Head of caudate nucleus (tissue), 42 donors: ENCODE data around the gene CACNB4.
"Not testable (repeated sequence)": the region's sequence is repeated elsewhere in the genome, so short reads cannot be mapped to it uniquely, and the experiment has no call there.

Experiments used
- DNase-seq, 42 donors: peaks; one replicate each; pipeline versions ENCODE4 v3.0.0 to v3.0.0-alpha.2; 2020 to 2021; ENCODE audit warnings: mixed read lengths in 7 of 42
- intact Hi-C: fragments of 100-400 bp; cut with DNase I; formaldehyde crosslinking; loops from one replicate; pipeline ENCODE4 v1.15.0; 2022

Gene CACNB4

DNA sequence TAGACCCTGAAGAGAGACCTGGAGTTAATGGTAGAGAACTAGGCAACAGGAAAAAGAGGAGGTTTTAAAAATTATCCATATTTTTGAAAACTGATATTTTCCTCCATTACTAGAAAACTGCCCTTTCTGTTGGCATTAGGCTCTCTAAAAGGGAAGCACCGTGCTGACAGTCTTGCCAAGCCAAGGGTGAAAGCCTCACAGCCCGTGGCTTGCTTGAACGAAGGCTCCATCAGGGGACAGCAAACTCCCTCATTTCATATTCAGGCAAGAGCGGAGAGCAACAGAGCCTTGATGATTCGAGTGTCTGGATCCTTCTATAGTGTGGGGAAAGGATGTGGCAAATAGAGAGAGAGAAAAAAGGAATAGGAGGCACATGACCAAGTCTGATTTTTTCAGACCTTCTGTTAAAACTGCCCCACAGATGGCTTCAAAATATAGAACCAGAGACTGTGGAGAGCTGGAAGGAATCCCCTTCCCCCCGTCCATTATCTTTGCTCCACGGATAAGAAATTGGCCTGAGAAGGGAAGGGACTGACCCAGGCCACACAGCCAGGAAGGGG, 67.0 kb downstream of the CACNB4 start:
- DNase-seq: peak in 1 of 42 donors; percentile 10
- intact Hi-C loops: no loop called here

GRCh38 chr2:152030596-152031328, 68.1 kb downstream of the CACNB4 start:
- intact Hi-C loops, DNase-seq: not testable (repeated sequence)

GRCh38 chr2:152028182-152028862, 70.5 kb downstream of the CACNB4 start:
- DNase-seq: peak in 7 of 42 donors; percentile 30 to 62 (median 47)
- intact Hi-C loops: no loop called here

GRCh38 chr2:152025678-152026287, 73.1 kb downstream of the CACNB4 start:
- intact Hi-C loops: no loop called here
- DNase-seq: peak; percentile 72 to 94 (median 87)

- DNase-seq: no peak
- intact Hi-C loops: no loop called here
Measured at GRCh38 chr2:152024477-152024876, 74.4 kb downstream of the CACNB4 start.

DNA sequence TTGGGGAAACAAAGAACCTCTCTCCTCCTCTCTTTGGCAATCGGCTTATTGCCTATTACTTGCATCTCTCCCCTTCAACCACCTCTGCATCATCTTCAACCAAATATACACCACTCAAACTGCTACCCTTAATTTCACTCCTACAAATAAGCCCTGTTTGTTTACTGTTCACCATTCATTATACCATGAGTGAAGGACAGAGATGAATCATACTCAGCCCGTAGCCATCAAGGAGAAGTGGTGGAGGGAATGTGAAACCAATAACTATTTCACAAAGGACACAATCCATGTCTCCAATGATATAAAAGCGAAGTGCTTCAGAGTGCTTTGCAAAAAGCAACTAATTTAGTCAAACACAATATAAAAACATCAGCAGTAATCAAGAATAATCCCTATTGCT, 76.8 kb downstream of the CACNB4 start:
- intact Hi-C loops: no loop called here
- DNase-seq: no peak

DNA sequence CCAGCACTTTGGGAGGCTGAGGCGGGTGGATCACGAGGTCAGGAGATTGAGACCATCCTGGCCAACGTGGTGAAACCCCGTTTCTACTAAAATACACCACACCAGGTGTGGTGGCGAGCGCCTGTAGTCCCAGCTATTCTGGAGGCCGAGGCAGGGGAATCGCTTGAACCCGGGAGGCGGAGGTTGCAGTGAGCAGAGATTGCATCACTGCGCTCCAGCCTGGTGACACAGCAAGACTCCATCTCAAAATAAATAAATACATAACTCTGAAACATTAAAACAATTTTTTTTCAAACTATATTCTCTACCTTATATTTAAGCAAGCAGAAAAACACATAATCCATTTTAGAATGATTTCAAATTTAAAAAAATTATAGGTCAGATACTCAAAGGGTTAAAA, 77.8 kb downstream of the CACNB4 start:
- intact Hi-C loops, DNase-seq: not testable (repeated sequence)

GRCh38 chr2:152019732-152020131, 79.1 kb downstream of the CACNB4 start:
- intact Hi-C loops: no loop called here
- DNase-seq: no peak

DNA sequence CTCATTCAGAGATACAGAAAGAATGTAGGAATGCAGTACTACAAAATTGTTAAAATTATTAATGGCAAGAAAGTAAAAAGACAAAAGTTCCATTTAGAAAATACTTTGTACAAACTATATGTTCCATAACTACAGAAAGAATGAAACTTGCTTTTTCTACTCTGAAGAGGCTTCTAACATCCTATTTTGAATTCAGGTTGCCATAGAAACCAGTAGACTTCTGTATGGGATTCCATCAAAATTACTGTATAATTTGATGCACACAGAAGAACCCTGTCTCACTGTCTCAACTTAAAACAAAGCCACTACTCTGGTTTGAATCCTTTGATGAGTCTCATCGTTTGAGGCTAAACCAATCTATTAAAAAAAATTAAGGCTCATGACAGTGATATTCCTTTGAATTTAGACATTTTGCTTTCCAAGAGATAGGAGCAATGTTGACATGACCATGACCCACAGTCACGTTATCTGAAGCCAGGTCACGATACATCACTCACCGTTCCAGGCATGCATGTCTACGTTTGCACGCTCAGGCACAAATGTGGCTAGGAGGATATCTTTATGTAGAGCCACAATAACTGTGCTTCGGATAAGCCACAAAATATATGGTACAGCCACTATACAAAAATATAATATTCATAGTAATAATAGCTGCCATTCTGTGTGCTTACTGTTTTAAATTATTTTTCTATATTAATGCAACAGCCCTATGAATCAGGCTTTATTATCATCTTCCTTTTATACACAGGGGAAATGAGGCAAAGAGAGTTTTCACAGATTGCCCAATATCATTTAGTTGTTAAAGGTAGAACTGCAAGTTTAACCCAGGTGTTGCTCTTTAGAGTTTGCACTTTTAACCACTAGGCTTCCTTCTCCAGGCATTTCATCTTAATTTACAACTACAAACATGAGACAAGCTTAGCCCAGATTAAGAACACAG, 82.4 kb downstream of the CACNB4 start:
- no peak for DNase-seq
- intact Hi-C loops: no loop called here

- intact Hi-C loops: no loop called here
- DNase-seq: no peak
Measured at GRCh38 chr2:152015552-152015951, 83.3 kb downstream of the CACNB4 start.

GRCh38 chr2:152012697-152013096, 86.1 kb downstream of the CACNB4 start:
- no peak for DNase-seq
- intact Hi-C loops: no loop called here

GRCh38 chr2:152011724-152012123, 87.1 kb downstream of the CACNB4 start:
- intact Hi-C loops: no loop called here
- no peak for DNase-seq

- intact Hi-C loops: loop anchor here (10.0 kb wide), 1 partner anchor 181 kb away; the partner anchor contains the start of gene ARL5A
- no peak for DNase-seq
Measured at GRCh38 chr2:152005607-152006006, 93.2 kb downstream of the CACNB4 start.

- intact Hi-C loops: loop anchor here (10.0 kb wide), 1 partner anchor 178 kb away; the partner anchor contains the start of gene ARL5A
- DNase-seq: peak in 3 of 42 donors; percentile 21 to 44 (median 36)
Measured at GRCh38 chr2:152003283-152003682, 95.6 kb downstream of the CACNB4 start.

DNA sequence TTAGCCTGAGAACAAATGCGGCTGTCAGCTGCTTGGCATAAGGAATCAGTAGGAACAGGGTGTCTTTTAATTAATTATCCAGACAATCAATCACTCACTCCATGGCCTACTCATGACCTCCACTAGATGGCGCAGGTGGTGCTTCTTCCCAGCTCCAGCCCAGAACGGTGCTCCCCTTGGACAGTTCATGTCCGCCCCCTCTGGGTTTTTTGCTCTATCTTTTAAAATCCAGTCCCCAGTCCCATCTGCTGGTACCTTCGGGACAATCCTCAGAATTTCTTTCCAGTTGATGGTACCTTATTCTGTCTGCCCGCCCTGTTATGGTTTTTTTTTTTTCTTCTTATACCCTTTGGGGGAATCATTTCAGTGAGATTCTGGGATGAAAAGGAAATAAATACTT, 99.8 kb downstream of the CACNB4 start:
- intact Hi-C loops: no loop called here
- DNase-seq: peak; percentile 35 to 87 (median 63)

DNA sequence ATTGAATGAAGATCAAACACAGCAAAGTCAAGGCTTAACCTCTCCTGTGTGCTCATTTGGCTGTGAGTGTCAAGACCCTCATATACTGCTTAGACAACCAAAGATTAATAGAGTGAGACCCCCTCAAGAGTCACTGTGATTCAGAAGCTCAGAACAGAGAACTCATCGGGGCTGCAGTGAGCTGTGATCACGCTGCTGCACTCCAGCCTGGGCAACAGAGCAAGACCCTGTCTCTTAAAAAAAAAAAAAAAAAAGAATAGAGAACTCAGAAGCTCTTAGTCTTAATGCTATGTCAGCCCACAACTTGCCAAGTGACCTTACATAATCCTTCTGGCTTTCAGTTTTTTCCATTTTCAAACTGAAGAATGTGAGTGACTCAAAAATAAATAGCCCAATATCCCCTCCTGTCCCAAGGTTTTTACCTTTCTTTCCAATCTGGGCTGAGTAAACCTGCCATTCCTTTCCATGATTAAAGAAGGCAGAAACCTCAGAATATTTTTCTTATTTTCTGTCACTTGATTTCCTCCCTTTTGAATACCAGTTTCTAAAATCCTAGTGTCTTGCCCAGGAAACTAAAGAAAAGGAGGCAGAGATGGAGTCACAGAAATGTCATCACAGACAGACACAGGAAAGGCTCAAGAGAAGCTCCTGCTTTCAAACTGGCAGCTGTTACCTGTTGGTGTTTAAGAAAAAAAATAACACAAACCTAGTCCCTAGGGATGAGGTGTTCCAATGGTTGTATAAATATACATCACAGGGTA, 102.4 kb downstream of the CACNB4 start:
- DNase-seq: no peak
- intact Hi-C loops: no loop called here

- no peak for DNase-seq
- intact Hi-C loops: no loop called here
Measured at GRCh38 chr2:151995161-151995557, 103.7 kb downstream of the CACNB4 start.

GRCh38 chr2:151994178-151994577, 104.7 kb downstream of the CACNB4 start:
- intact Hi-C loops, DNase-seq: not testable (repeated sequence)
